DMS153 treated with DMSO at 0.1 percent for 48 hours (cell line): ENCODE data around the gene OOSP4B.
"Not testable (repeated sequence)": the region's sequence is repeated elsewhere in the genome, so short reads cannot be mapped to it uniquely, and the experiment has no call there.

Source experiments
- DNase-seq: peaks from one replicate; lab custom pipeline; 2025; ENCODE audit not compliant: unreplicated experiment; lab: John Stamatoyannopoulos, UW

Gene OOSP4B

DNA sequence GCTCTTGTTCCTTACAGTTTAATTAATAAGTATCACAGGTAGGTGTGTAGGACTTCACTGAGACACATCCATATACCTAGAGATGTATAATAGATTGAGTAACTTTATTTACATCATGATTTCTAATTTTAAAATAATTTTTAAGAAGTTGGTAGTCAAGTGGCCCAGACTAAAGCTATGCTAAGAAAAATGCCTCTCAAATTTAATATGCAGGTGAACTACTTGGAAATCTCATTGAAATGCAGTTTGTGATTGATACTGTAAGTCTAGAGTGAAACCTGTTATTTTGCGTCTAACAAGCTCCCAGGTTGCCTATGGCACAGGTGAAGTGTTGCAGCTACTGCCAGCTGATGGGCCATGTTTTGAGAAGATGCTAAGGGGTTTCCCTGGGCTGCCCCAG, at the start of gene OOSP4B:
Gene OOSP4B, plus strand, starts transcription at position 301 of the 400 bp plus-strand sequence.
- DNase-seq = no peak

DNA sequence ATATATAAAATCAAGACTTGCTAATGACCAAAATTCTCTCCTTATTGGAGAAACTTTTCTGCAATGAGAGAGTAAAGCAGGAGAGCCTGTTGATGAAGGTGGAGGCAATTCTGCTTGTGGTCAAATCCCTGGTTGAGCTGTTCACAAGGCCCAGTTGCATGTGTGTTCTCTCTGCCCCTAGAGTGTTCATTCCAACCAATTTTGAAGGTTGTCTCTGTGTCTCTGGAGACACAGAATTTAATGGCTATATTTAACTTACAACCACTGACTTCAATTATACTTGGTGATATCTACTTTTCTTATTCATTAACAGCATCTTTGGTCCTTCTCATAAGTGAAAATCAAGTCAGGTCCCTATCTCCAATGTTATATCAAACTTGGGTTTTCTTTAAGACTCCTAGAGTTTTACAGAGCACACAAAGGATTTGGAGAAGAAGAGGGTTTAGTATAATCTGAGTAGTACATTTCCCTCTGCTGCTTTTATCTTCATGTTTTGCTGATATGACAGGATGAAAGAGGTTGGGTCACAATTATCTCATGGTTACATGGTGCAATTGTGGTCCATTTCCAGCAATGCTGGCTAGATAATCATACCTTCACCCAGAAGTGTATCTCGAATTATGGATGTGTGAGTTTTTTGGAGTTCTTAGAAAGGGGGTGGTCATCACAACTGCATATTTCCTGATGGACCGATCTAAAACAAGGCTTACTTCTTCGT, 49.1 kb upstream of the OOSP4B start:
- DNase-seq = no peak

DNA sequence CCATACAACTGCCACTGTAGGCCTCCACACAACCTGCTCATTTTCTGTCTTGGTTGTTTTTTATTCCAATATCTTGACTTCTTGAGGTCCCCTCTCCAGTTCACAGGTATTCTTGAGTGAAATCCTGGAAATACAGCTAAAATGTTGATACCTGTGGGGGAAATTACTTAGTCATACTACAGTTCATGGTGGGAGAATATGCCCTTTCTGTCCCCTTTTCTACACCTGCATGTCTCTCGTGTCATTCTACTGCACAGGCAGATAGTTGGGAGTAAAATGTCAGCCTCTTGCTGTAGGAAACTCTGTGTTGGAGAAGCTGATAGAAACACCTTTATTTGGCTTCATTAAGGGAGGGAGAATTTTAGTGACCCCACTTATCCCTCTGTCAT, 48.6 kb upstream of the OOSP4B start:
- no peak for DNase-seq

DNA sequence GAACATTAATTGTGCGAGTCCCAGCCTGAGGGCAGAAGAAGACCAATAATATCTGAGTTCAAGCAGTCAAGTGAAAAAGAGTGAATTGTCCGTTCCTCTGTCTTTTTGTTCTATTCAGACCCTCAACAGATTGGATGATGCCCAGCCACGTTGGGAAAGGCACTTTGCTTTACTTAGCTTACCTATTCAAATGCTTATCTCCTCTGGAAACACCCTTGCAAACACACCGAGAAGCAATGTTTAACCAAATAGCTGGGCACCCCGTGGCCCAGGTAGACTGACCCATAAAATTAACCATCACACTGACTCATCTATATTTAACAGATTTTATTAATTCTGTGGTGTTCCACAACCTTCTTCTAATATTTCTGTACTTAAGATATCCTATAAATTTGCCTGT, 43.9 kb upstream of the OOSP4B start:
- no peak for DNase-seq

DNA sequence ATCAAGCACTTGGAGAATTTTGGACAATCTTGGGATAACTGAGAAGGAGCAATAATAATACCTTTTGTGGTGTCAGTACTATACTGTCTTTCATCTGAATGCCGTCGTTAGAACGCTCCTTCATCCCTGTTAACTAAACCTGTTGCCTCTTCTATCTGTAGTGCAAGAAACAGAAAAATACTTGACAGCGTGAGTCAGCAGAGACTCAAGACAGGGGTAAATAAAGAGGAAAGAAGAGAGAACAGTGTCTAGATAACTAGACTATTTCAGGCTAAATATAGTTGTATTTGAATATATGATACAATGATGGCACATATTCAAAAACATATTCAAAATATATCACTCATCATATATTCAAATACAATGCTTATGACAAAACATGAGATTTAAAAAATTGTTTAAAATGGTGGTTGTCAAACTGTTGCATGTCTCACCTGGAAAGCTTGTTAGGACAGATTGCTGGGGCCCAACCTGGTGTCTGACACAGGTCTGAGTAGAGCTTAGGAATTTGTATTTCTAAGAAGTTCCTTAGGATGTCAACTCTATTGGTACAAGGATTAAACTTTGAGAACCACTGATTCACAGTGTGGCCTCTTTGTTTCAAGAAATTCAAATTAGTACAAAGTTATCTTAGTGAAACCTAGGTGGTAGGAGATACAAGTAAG, 35.7 kb upstream of the OOSP4B start:
- DNase-seq = no peak

DNA sequence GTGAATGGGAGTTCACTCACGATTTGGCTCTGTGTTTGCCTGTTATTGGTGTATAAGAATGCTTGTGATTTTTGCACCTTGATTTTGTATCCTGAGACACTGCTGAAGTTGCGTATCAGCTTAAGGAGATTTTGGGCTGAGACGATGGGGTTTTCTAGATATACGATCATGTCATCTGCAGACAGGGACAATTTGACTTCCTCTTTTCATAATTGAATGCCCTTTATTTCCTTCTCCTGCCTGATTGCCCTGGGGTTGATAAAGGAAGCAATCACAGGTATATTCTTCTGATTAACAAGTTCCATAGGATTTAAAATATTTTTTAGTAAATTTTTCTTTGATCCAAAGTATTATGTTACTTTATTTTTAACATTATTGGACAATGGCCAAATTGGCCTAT, 34.9 kb upstream of the OOSP4B start:
- not testable (repeated sequence) for DNase-seq

DNA sequence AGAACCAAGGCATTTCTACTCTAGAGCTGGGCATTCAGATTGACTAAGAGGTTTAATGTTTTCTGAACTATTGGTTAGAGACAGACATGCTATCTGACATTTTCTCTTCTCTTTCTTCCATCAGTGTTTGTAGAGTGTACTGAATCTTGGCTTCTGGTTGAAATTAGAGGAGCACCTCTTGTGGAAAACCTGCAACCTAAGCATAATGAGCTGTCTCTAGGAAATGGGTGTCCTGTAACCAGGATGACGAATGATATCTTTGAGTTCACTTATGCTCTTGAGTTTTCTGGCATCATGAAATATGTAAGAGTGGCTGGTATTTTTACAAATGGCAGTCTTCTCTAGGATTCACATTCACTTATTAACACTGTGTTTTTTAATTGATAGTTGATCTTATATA, 33.8 kb upstream of the OOSP4B start:
- no peak for DNase-seq

DNA sequence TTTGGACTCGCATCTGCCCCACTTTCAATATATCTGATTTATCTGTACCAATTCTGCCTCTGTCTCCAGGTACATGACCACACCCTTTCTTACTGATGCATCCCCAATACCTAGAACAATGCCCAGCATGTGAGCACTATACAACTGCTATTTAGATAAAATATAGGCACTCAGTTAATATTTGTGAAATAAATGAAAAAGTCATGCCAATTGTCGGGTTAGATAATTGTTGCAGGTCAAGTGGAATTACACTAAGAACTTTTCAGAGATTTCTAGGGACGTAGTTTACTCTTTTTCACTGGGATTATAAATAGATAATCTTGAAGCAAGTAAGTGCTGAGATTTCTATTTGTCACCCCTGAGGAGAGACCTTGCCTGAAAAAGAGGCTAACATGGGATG, 32.6 kb upstream of the OOSP4B start:
- DNase-seq = no peak

DNA sequence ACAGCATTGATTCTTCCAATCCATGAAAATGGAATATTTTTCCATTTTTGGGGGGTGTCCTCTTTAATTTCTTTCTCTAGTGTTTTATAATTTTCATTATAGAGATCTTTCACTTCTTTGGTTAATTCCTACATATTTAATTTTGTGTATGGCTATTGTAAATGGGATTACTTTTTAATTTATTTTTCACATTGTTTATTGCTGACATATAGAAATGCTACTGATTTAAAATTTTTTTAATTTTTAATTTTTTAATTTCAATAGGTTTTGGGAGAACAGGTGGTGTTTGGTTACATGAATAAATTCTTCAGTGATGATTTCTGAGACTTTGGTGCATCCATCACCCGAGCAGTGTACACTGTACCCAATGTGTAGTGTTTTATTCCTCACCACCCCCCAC, 26.6 kb upstream of the OOSP4B start:
- no peak for DNase-seq

DNA sequence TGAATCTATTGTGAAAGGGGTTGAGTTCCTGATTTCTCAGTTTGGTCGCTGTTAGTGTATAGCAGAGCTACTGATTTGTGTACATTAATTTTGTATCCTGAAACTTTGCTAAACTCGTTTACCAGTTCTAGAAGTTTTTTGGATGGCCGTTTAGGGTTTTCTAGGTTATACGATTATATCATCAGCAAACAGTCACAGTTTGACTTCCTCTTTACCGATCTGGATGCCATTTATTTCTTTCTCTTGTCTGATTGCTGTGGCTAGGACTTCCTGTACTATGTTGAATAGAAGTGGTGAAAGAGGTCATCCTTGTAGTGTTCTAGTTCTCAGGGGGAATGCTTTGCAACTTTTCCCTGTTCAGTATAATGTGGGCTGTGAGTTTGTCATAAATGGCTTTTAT, 24.6 kb upstream of the OOSP4B start:
- no peak for DNase-seq

DNA sequence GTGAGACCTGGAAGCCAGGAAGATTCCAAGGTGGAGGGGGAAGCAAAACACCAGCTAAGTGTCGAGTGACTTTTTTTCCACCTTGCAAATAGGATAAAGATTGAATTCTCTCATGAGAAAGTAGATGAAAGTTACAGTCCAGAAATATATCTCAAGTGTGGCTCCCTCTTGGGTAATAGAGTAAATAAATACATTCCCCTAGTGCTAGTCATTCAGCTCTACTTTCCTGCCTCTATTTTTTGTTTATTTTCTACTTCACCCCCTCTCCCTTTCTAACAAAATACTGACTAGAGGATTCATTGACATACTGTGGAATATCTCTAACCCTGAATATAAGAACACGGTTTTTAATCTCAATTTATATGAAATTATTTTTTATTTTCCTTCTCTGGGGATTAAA, 19.2 kb upstream of the OOSP4B start:
- DNase-seq = no peak

DNA sequence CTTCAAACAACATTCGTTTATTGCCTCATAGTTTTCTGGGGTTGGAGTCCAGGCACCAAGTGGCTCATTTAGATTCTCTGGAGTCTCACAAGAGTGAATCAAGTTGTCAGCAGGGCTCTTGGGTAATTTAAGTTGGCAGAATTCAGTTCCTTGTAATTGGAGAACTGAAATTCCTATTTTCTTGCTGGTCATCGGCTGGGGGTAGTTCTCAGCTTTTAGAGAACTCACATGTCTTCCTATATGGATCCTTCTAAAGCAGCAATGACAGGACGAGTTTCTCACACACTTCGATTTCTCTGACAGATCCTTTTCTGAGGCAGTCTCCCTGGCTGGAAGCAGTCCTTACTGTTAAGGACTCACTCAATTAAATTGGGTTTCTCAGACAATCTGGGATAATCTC, 17.3 kb upstream of the OOSP4B start:
- DNase-seq = no peak

DNA sequence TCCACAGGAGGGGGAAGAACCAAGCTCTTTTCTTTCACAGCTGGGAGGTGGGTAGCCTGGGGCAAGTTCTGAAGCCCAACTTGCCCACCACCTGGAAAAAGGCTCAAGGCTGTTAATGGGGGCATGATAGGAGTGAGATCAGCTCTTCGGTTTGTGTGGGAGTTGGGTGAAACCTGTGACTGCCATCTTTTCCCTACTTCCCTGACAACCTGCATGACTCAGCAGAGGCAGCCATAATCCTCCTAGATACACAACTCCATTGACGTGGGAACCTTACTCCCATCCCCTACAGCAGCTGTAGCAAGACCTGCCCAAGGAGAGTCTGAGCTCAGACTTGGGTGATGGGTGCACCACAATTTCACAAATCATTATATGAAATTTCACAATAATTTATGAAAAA, 13.3 kb upstream of the OOSP4B start:
- DNase-seq = no peak

DNA sequence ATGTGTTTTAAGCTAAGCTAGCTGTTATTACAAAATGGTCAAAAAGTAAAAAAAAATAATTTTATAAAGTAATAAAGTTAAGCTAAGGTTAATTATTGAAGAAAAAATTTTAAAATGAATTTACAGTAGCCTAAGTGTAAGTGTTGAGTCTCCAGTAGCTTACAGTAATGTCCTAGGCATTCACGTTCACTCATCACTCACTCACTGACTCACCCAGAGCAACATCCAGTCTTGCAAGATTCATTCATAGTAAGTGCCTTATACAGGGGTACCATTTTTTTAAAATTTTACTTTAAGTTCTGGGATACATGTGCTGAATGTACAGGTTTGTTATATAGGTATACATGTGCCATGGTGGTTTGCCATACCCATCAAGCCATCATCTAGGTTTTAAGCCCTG, 11.6 kb upstream of the OOSP4B start:
- DNase-seq = no peak

DNA sequence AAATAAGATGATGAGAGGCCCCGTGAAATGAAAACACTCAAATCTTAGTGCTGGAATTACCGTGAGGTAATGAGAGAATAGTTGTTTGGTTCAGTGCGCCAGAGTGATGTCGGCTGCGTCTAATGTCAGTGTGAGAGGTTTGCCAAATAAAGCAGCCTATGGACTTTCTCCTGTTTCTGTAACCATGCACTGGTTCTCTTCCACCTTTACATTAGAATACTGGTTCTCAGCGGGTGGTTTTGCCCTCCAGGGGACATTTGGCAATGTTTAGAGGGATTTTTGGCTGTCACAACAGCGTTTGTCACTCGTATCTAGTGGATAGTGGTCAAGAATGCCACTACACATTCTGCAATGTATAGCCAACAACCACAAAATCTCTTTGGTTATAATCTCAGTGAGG, 1.1 kb downstream of the OOSP4B start:
- DNase-seq = no peak

DNA sequence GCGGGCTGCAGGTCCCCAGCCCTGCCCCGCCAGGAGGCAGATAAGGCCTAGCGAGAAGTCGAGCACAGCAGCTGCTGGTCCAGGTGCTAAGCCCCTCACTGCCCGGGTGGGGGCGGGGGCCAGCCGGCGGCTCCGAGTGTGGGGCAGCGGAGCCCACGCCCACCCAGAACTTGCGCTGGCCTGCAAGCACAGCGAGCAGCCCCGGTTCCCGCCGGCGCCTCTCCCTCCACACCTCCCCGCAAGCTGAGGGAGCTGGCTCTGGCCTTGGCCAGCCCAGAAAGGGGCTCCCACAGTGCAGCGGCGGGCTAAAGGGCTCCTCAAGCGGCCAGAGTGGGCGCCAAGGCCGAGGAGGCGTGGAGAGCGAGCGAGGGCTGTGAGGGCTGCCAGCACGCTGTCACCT, 3.4 kb downstream of the OOSP4B start:
- not testable (repeated sequence) for DNase-seq

DNA sequence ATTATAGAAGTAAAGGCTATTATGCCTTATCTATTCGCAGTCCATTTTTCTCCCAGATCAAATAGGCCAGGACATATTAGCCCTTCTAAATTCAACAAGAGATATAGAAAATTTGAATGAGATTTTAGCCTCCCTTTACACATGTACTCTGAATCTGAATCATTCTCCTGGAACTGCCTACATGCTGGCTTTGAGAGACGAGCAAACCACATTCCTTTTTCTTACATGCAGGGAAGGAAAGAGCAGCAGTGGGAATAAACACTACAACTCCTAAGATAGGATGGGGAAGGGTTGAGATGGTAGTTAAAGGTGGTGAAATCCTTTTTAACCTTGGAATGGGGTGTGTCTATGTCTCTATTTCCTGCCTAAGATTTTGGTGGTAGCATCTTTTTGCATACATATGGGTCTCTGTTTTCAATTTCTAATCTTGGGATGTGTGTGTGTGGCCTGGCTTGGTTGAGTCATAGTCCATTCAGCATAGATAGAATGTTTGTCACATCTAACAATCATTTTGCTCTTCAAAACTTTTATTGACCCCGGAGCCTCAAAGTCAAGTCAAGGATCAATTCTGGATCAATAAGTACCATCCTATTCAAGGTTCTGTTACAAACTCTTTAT, 12.1 kb downstream of the OOSP4B start:
- no peak for DNase-seq

DNA sequence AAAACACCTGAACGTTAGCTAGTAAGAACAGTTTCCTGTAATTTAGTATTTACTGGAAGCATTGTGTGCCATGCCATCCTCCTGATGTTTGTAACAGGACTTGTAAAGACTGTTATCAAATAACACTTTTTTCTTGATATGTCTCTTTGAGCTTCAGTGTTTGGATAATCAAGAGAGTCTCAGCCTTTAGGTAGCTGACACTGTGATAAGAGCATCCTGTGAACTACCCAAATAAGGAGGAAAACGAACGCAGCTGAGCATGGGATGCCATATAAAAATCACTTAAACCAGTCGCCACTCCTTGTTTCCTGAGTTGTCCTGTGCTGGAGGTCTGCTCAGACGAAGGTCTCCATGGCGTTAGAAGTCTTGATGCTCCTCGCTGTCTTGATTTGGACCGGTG, 23.1 kb downstream of the OOSP4B start, which contains the start of gene OOSP2:
Gene OOSP2, plus strand, starts transcription at position 301 of the 400 bp plus-strand sequence. Its CDS starts 51 bp downstream, at position 352.
- no peak for DNase-seq

DNA sequence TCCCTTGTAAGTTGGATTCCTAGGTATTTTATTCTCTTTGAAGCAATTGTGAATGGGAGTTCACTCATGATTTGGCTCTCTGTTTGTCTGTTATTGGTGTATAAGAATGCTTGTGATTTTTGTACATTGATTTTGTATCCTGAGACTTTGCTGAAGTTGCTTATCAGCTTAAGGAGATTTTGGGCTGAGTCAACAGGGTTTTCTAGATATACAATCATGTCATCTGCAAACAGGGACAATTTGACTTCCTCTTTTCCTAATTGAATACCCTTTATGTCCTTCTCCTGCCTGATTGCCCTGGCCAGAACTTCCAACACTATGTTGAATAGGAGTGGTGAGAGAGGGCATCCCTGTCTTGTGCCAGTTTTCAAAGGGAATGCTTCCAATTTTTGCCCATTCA, 33.4 kb downstream of the OOSP4B start:
- not testable (repeated sequence) for DNase-seq

DNA sequence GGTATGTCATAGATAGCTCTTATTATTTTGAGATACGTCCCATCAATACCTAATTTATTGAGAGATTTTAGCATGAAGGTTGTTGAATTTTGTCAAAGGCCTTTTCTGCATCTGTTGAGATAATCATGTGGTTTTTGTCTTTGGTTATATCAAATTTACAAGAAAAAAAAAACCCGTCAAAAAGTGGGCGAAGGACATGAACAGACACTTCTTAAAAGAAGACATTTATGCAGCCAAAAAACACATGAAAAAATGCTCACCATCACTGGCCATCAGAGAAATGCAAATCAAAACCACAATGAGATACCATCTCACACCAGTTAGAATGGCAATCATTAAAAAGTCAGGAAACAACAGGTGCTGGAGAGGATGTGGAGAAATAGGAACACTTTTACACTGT, 33.9 kb downstream of the OOSP4B start:
- DNase-seq = not testable (repeated sequence)

DNA sequence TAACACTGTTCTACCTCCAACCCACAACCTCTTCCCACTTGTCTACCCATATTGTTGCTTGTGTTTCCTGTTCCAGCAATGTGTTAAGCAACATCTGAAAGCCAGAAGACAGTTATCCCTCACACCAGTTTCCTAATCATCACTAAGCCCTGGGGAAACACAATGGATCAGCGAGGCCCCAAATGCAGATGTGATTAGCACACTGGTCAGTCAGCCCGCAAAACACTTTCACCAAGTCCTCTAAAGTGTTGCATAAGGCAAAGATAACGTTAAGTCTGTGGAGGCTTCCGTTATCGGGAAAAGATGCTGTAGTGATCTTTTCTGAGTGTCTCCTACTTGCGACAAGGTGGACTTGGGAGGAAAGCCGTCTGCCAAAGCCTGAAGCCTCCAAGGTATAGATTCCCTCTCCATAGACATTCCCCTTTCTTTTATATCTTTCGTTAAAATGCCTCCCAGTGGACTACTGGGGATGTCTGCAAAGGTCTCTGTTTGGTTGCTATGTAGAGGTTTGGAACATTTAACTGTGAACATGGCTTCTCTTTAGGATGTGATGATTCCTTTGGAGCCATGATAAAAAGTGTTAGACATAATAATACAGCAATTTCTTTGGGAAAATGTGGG, 39.5 kb downstream of the OOSP4B start, which contains the start of gene MS4A3:
Gene MS4A3, plus strand, starts transcription at position 317 of the 621 bp plus-strand sequence. CDS start 4,496 bp downstream, outside the sequence.
- DNase-seq = no peak

DNA sequence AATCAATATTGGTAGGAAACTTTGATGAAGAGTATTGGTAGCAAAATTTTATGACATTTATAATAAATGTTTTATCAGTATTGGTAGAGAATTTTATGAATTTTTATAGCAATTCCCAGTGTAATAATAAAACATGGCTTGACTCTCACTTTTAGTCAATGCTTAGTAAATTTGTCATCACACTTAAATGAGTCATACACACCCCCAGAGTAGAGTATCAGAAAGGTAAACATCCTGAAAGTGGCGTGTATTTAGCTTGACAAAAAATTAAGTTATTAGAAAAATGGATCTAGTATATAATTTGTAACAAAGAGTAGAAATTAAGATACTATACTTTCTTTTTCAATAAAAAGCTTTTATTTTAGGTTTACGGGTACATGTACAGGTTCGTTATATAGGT, 42.1 kb downstream of the OOSP4B start:
- no peak for DNase-seq
